H9 (cell line): ENCODE measurements around the gene RELB. TPM values are rescaled to one million over a fixed set of nuclear protein-coding genes. Genes with fewer than 3 reads are reported as not detected.

Experiments
- DNase-seq: peaks from one replicate; pipeline ENCODE4 v3.0.0-alpha.2; 2017
- H2AFZ ChIP-seq: one replicate; pipeline ENCODE4 v1.6.1; 2013; ENCODE audit warnings: mild to moderate bottlenecking, low read length, control low read depth, moderate library complexity
- H2AK5ac ChIP-seq: 2 replicates; pipeline ENCODE4 v1.6.1; 2013; ENCODE audit warnings: low read length, control low read depth, mixed read lengths; ENCODE audit not compliant: insufficient read length
- H2BK120ac ChIP-seq: one replicate; pipeline ENCODE4 v1.6.1; 2013; ENCODE audit warnings: low read depth, mild to moderate bottlenecking, low read length, control low read depth, inconsistent platforms; ENCODE audit not compliant: poor library complexity, severe bottlenecking
- H2BK12ac ChIP-seq: 2 replicates; pipeline ENCODE4 v1.6.1; 2013; ENCODE audit warnings: low read length, control low read depth, mixed read lengths, low read depth; ENCODE audit not compliant: insufficient read length
- H2BK15ac ChIP-seq: 2 replicates; pipeline ENCODE4 v1.6.1; 2013; ENCODE audit warnings: low read depth, low read length, control low read depth
- H2BK20ac ChIP-seq: one replicate; pipeline ENCODE4 v1.6.1; 2013; ENCODE audit warnings: low read depth, mild to moderate bottlenecking, low read length, control low read depth, inconsistent platforms; ENCODE audit not compliant: poor library complexity, severe bottlenecking
- H2BK5ac ChIP-seq: 2 replicates; pipeline ENCODE4 v1.6.1; 2013; ENCODE audit warnings: low read length, control low read depth, mixed read lengths; ENCODE audit not compliant: insufficient read length
- H3K14ac ChIP-seq: 2 replicates; pipeline ENCODE4 v1.6.1; 2013; ENCODE audit warnings: low read length, control low read depth; ENCODE audit not compliant: insufficient read depth
- H3K18ac ChIP-seq: 2 replicates; pipeline ENCODE4 v1.6.1; 2013; ENCODE audit warnings: low read depth, mild to moderate bottlenecking, mixed read lengths, low read length, control low read depth; ENCODE audit not compliant: insufficient read length
- H3K23ac ChIP-seq: 2 replicates; pipeline ENCODE4 v1.6.1; 2013; ENCODE audit warnings: low read length, control low read depth, mixed read lengths, low read depth; ENCODE audit not compliant: insufficient read length
- H3K23me2 ChIP-seq: 2 replicates; pipeline ENCODE4 v1.6.1; 2013; ENCODE audit warnings: low read depth, mild to moderate bottlenecking, mixed read lengths, low read length, control low read depth; ENCODE audit not compliant: insufficient read length, poor library complexity, severe bottlenecking
- H3K27ac ChIP-seq: 2 replicates; pipeline ENCODE4 v1.5.1; 2013; ENCODE audit warnings: low read length, control low read depth, mixed read lengths, low read depth; ENCODE audit not compliant: insufficient read length
- H3K27me3 ChIP-seq: 2 replicates; pipeline ENCODE4 v1.6.1; 2013; ENCODE audit warnings: low read length, control low read depth, inconsistent platforms; ENCODE audit not compliant: insufficient read depth
- H3K4ac ChIP-seq: 2 replicates; pipeline ENCODE4 v1.6.1; 2013; ENCODE audit warnings: low read depth, mild to moderate bottlenecking, control low read depth, inconsistent platforms, low read length, moderate library complexity
- H3K4me1 ChIP-seq: 2 replicates; pipeline ENCODE4 v1.6.1; 2013; ENCODE audit warnings: low read length, control low read depth, inconsistent platforms; ENCODE audit not compliant: insufficient read depth
- H3K4me2 ChIP-seq: 2 replicates; pipeline ENCODE4 v1.6.1; 2013; ENCODE audit warnings: low read length, control low read depth, mixed read lengths; ENCODE audit not compliant: insufficient read length, insufficient read depth
- H3K56ac ChIP-seq: 2 replicates; pipeline ENCODE4 v1.6.1; 2013; ENCODE audit warnings: low read depth, mild to moderate bottlenecking, mixed read lengths, low read length, control low read depth; ENCODE audit not compliant: insufficient read length
- H3K79me1 ChIP-seq: 2 replicates; pipeline ENCODE4 v1.6.1; 2013; ENCODE audit warnings: low read depth, mild to moderate bottlenecking, moderate library complexity, low read length, control low read depth, inconsistent platforms; ENCODE audit not compliant: insufficient read depth, poor library complexity, severe bottlenecking
- H3K79me2 ChIP-seq: 2 replicates; pipeline ENCODE4 v1.6.1; 2013; ENCODE audit warnings: low read length, control low read depth, inconsistent platforms; ENCODE audit not compliant: insufficient read depth
- H3K9ac ChIP-seq: 2 replicates; pipeline ENCODE4 v1.6.1; 2013; ENCODE audit warnings: low read length, control low read depth, mixed read lengths; ENCODE audit not compliant: insufficient read length; ENCODE audit errors: extremely low read depth
- H3K9me3 ChIP-seq: one replicate; pipeline ENCODE4 v1.6.1; 2013; ENCODE audit warnings: low read depth, low read length, inconsistent platforms; ENCODE audit not compliant: control insufficient read depth
- H3T11ph ChIP-seq: one replicate; pipeline ENCODE4 v1.6.1; 2013; ENCODE audit warnings: mild to moderate bottlenecking, low read length, control low read depth, inconsistent platforms
- H4K20me1 ChIP-seq: one replicate; pipeline ENCODE4 v1.6.1; 2013; ENCODE audit not compliant: control insufficient read depth, insufficient read length, insufficient read depth
- H4K5ac ChIP-seq: 2 replicates; pipeline ENCODE4 v1.6.1; 2013; ENCODE audit warnings: low read depth, mild to moderate bottlenecking, mixed read lengths, low read length, control low read depth; ENCODE audit not compliant: insufficient read length
- H4K8ac ChIP-seq: replicated peaks from 2 replicates; pipeline ENCODE4 v1.6.1; 2013; ENCODE audit warnings: low read length, control low read depth, mixed read lengths, low read depth; ENCODE audit not compliant: insufficient read length
- H4K91ac ChIP-seq: 2 replicates; pipeline ENCODE4 v1.6.1; 2013; ENCODE audit warnings: low read depth, mild to moderate bottlenecking, moderate library complexity, mixed read lengths, low read length, control low read depth; ENCODE audit not compliant: insufficient read length
- H3K27ac Mint-ChIP-seq, 3 experiments: 2 replicates in 2 of 3; 3 replicates in 1 of 3; pipeline ENCODE4 v1.8.0; 2020 to 2021; ENCODE audit warnings: mixed read lengths in 3 of 3, mild to moderate bottlenecking in 1 of 3, moderate library complexity in 1 of 3
- H3K27me3 Mint-ChIP-seq: 2 replicates; pipeline ENCODE4 v1.8.0; 2021; ENCODE audit warnings: low read depth, mild to moderate bottlenecking, moderate library complexity, mixed read lengths
- H3K36me3 Mint-ChIP-seq, 3 experiments: 2 replicates in 2 of 3; 3 replicates in 1 of 3; pipeline ENCODE4 v1.8.0; 2020 to 2021; ENCODE audit warnings: low read depth in 3 of 3, mixed read lengths in 3 of 3; ENCODE audit not compliant: insufficient read depth in 1 of 3
- H3K4me1 Mint-ChIP-seq, 2 experiments: 2 replicates each; pipeline ENCODE4 v1.8.0; 2020; ENCODE audit warnings: mixed read lengths in 2 of 2
- H3K4me3 Mint-ChIP-seq, 2 experiments: 2 replicates in 1 of 2; 3 replicates in 1 of 2; pipeline ENCODE4 v1.8.0; 2020 to 2021; ENCODE audit warnings: mild to moderate bottlenecking in 2 of 2, mixed read lengths in 2 of 2, moderate library complexity in 1 of 2
- H3K9me3 Mint-ChIP-seq, 2 experiments: 2 replicates in 1 of 2; 3 replicates in 1 of 2; pipeline ENCODE4 v1.8.0; 2020; ENCODE audit warnings: mild to moderate bottlenecking in 2 of 2, mixed read lengths in 2 of 2, moderate library complexity in 1 of 2
- WGBS: extraction: QIAGEN DNeasy Blood & Tissue Kit; methylation state at CpG from one replicate; pipeline ENCODE4 v1.1.7; 2013; ENCODE audit warnings: missing lambda C conversion rate, low lambda C conversion rate, mixed read lengths; ENCODE audit not compliant: insufficient read length; ENCODE audit errors: extremely low coverage; 5-methylcytosine and 5-hydroxymethylcytosine counted together
- total RNA-seq: library from RNA; stranded (reverse); gene quantifications from 2 replicates; pipeline ENCODE4 v1.2.1, GENCODE V29; 2021
- TF ChIP-seq, protein P1 (sequence below): fragments of 200-600 bp; sonication (generic); conservative IDR thresholded peaks from 3 replicates; pipeline ENCODE4 v1.8.0; 2021; ENCODE audit warnings: antibody characterized with exemption, mild to moderate bottlenecking

The RELB gene
- total RNA-seq, 1 experiment from 2014 or later = 13.7 TPM

DNA sequence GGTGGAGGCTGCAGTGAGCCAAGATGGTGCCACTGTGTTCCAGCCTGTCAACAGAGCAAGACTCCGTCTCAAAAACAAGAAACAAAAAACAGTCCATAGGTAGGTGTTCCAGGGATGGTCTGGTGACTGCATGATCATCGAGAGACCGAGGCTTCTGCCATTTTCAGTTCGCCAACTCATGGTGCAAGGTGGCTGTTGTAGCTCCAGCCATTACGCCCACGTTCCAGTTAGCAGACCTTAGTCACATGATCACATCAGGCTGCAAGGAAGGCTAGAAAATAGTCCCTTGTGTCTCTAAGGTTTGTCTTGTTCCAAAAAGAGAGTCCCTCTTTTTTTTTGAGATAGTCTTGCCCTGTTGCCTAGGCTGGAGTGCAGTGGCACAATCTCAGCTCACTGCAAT lies 34.5 kb downstream of the RELB start:
- H3K36me3 Mint-ChIP-seq = peaks cover 8 to 45% (median 29%) of the 10 kb centered on the region in 3 experiments; a peak in 6 of 7 replicates
- DNase-seq = no peak
- no peaks in the 10 kb centered on the region for H3K27me3 ChIP-seq
- no peak overlapping the region for H2AFZ ChIP-seq
- H3K4me2 ChIP-seq = no peak overlapping the region
- H3T11ph ChIP-seq = no peak overlapping the region
- no peak overlapping the region for H3K56ac ChIP-seq
- no peak overlapping the region for H3K4me3 Mint-ChIP-seq
- H3K79me2 ChIP-seq = peaks cover 10% of the 10 kb centered on the region; the same call in 1 of the 2 replicates
- H2BK120ac ChIP-seq = no peak overlapping the region
- H3K4me1 ChIP-seq = no peaks in the 10 kb centered on the region; the same call in 1 of the 2 replicates
- H4K8ac ChIP-seq = no peak overlapping the region
- no peak overlapping the region for H4K91ac ChIP-seq
- H3K4ac ChIP-seq = no peak overlapping the region
- no peak overlapping the region for H3K23ac ChIP-seq
- H2BK20ac ChIP-seq = no peak overlapping the region
- H3K23me2 ChIP-seq = peaks cover 6% of the 10 kb centered on the region
- H3K27ac Mint-ChIP-seq = no peak overlapping the region
- H2BK12ac ChIP-seq = no peak overlapping the region
- no peaks in the 10 kb centered on the region for H3K9me3 ChIP-seq
- H2AK5ac ChIP-seq = no peak overlapping the region
- no peaks in the 10 kb centered on the region for H4K20me1 ChIP-seq
- TF ChIP-seq, protein P1, sequence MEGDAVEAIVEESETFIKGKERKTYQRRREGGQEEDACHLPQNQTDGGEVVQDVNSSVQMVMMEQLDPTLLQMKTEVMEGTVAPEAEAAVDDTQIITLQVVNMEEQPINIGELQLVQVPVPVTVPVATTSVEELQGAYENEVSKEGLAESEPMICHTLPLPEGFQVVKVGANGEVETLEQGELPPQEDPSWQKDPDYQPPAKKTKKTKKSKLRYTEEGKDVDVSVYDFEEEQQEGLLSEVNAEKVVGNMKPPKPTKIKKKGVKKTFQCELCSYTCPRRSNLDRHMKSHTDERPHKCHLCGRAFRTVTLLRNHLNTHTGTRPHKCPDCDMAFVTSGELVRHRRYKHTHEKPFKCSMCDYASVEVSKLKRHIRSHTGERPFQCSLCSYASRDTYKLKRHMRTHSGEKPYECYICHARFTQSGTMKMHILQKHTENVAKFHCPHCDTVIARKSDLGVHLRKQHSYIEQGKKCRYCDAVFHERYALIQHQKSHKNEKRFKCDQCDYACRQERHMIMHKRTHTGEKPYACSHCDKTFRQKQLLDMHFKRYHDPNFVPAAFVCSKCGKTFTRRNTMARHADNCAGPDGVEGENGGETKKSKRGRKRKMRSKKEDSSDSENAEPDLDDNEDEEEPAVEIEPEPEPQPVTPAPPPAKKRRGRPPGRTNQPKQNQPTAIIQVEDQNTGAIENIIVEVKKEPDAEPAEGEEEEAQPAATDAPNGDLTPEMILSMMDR = no peak
- no peak overlapping the region; the same call in 1 of the 2 replicates for H3K14ac ChIP-seq
- no peak overlapping the region for H2BK5ac ChIP-seq
- H3K9me3 Mint-ChIP-seq = no peaks in the 10 kb centered on the region; a peak in 2 of 5 replicates
- H3K27ac ChIP-seq = no peak overlapping the region
- no peak overlapping the region for H4K5ac ChIP-seq
- no CpG with 5 or more reads among the region's 6 CpGs for WGBS
- no peaks in the 10 kb centered on the region for H3K27me3 Mint-ChIP-seq
- peaks cover 14% of the 10 kb centered on the region for H3K79me1 ChIP-seq
- H3K18ac ChIP-seq = no peak overlapping the region
- no peak overlapping the region for H2BK15ac ChIP-seq
- no peak overlapping the region for H3K9ac ChIP-seq
- H3K4me1 Mint-ChIP-seq = peaks cover 10 to 13% of the 10 kb centered on the region in 2 experiments
